CD14-positive monocyte (primary cell): ENCODE data around the gene OLFM2. TPM values are rescaled to one million over a fixed set of nuclear protein-coding genes. Genes with fewer than 3 reads are reported as not detected.
A peak's percentile ranks its signal among the peaks of the same experiment; 100 is the strongest.

Source experiments
- DNase-seq, 3 donors: peaks; one replicate each; pipeline ENCODE4 v3.0.0-alpha.2; 2011 to 2022
- H2AFZ ChIP-seq: 2 replicates; pipeline ENCODE4 v1.6.0; 2012; ENCODE audit warnings: mild to moderate bottlenecking, low read depth, low read length, inconsistent platforms; ENCODE audit not compliant: insufficient read depth, poor library complexity, severe bottlenecking
- H3K27ac ChIP-seq, 2 donors: 1 replicate in 1 of 2; 2 replicates in 1 of 2; pipeline ENCODE4 v1.5.1; 2012 to 2013; ENCODE audit warnings: low read length in 2 of 2, control low read depth in 1 of 2, inconsistent platforms in 1 of 2, low read depth in 1 of 2, mild to moderate bottlenecking in 1 of 2
- H3K27me3 ChIP-seq, 2 donors: one replicate each; pipeline versions ENCODE4 v1.6.0 to v1.6.1; 2011 to 2013; ENCODE audit warnings: low read length in 2 of 2; ENCODE audit not compliant: control insufficient read depth in 2 of 2, insufficient read depth in 2 of 2
- H3K36me3 ChIP-seq, 2 donors: replicated peaks in 1 of 2; 1 replicate in 1 of 2; 2 replicates in 1 of 2; pipeline versions ENCODE4 v1.5.1 to v1.6.1; 2012 to 2013; ENCODE audit warnings: low read length in 2 of 2, control low read depth in 1 of 2, inconsistent platforms in 1 of 2, mild to moderate bottlenecking in 1 of 2; ENCODE audit not compliant: insufficient read depth in 2 of 2, control insufficient read depth in 1 of 2
- H3K4me1 ChIP-seq, 2 donors: 1 replicate in 1 of 2; 2 replicates in 1 of 2; pipeline versions ENCODE4 v1.5.1 to v1.6.1; 2012 to 2013; ENCODE audit warnings: low read length in 2 of 2, control low read depth in 1 of 2, inconsistent platforms in 1 of 2, mild to moderate bottlenecking in 1 of 2, moderate library complexity in 1 of 2; ENCODE audit not compliant: insufficient read depth in 2 of 2, control insufficient read depth in 1 of 2
- H3K4me2 ChIP-seq: replicated peaks from 2 replicates; pipeline ENCODE3; 2012; ENCODE audit warnings: low read length, moderate library complexity, mild to moderate bottlenecking; ENCODE audit not compliant: poor library complexity, severe bottlenecking; ENCODE audit errors: extremely low read depth
- H3K4me3 ChIP-seq, 3 experiments: fragments of 200-600 bp in 1 of 3; sonication (generic) in 1 of 3; replicated peaks in 1 of 3; 1 replicate in 2 of 3; 2 replicates in 1 of 3; pipeline ENCODE4 v1.5.1; 2011 to 2013; ENCODE audit warnings: low read length in 3 of 3, mild to moderate bottlenecking in 3 of 3, control low read depth in 2 of 3, low read depth in 2 of 3, inconsistent platforms in 1 of 3, moderate library complexity in 1 of 3
- H3K79me2 ChIP-seq: 2 replicates; pipeline ENCODE4 v1.6.0; 2012; ENCODE audit warnings: mild to moderate bottlenecking, control low read depth, inconsistent platforms, low read length, moderate library complexity; ENCODE audit not compliant: insufficient read depth
- H3K9ac ChIP-seq: 2 replicates; pipeline ENCODE4 v1.6.0; 2017; ENCODE audit warnings: low read length, mild to moderate bottlenecking; ENCODE audit not compliant: insufficient read depth, poor library complexity, severe bottlenecking
- H3K9me3 ChIP-seq, 2 donors: replicated peaks in 1 of 2; 1 replicate in 1 of 2; 2 replicates in 1 of 2; pipeline versions ENCODE4 v1.5.1 to v1.6.1; 2012 to 2013; ENCODE audit warnings: low read length in 2 of 2, control low read depth in 1 of 2; ENCODE audit not compliant: control insufficient read depth in 1 of 2, insufficient read depth in 1 of 2
- H4K20me1 ChIP-seq: 2 replicates; pipeline ENCODE4 v1.6.0; 2012; ENCODE audit warnings: mild to moderate bottlenecking, low read length, control low read depth, moderate library complexity; ENCODE audit not compliant: insufficient read depth
- H3K27ac Mint-ChIP-seq, 7 donors: one replicate each; pipeline ENCODE4 v1.8.0; 2020; ENCODE audit warnings: mild to moderate bottlenecking in 7 of 7, mixed read lengths in 7 of 7, moderate library complexity in 6 of 7, inconsistent platforms in 2 of 7
- H3K27me3 Mint-ChIP-seq, 3 donors: one replicate each; pipeline ENCODE4 v1.8.0; 2021 to 2022; ENCODE audit warnings: low read depth in 3 of 3, mild to moderate bottlenecking in 3 of 3, mixed read lengths in 3 of 3, moderate library complexity in 3 of 3, inconsistent platforms in 1 of 3
- H3K36me3 Mint-ChIP-seq, 2 donors: one replicate each; pipeline ENCODE4 v1.8.0; 2020; ENCODE audit warnings: mixed read lengths in 2 of 2, inconsistent platforms in 1 of 2, mild to moderate bottlenecking in 1 of 2
- H3K4me1 Mint-ChIP-seq: one replicate; pipeline ENCODE4 v1.8.0; 2020; ENCODE audit warnings: mild to moderate bottlenecking, mixed read lengths
- H3K4me3 Mint-ChIP-seq, 2 donors: one replicate each; pipeline ENCODE4 v1.8.0; 2020; ENCODE audit warnings: mild to moderate bottlenecking in 2 of 2, mixed read lengths in 2 of 2, moderate library complexity in 1 of 2
- H3K9me3 Mint-ChIP-seq, 7 donors: one replicate each; pipeline ENCODE4 v1.8.0; 2020 to 2022; ENCODE audit warnings: mixed read lengths in 7 of 7, mild to moderate bottlenecking in 6 of 7, moderate library complexity in 6 of 7, inconsistent platforms in 2 of 7
- WGBS: methylation state at CpG from one replicate; pipeline ENCODE4 v1.1.5; 2013; ENCODE audit warnings: missing lambda C conversion rate; ENCODE audit not compliant: insufficient coverage; 5-methylcytosine and 5-hydroxymethylcytosine counted together
- intact Hi-C, 2 donors: fragments of 100-400 bp; cut with micrococcal nuclease; formaldehyde crosslinking; loops; one replicate each; pipeline versions ENCODE4 v1.15.0 to v1.15.1; 2023
- polyA plus RNA-seq, 3 donors: library from polyadenylated mRNA; depleted of rRNA in 1 of 3; unstranded in 2 of 3; stranded (reverse) in 1 of 3; fragments of 300-500 nt in 2 of 3; fragments of >200 nt in 1 of 3; fragmentation: Illumina TruSeq in 2 of 3; gene quantifications; 1 replicate in 2 of 3; 2 replicates in 1 of 3; pipeline ENCODE4 v1.2.3, GENCODE V29; 2012 to 2021
- small RNA-seq: library from RNA; depleted of rRNA; stranded (forward); fragments of <200 nt; gene quantifications from one replicate; pipeline ENCODE3, GENCODE V24; 2012; ENCODE audit warnings: low read depth; ENCODE audit not compliant: insufficient read length
- TF ChIP-seq, protein P1 (sequence below): fragments of 200-600 bp; IDR thresholded peaks from one replicate; pipeline ENCODE4 v1.8.0; 2022; ENCODE audit warnings: antibody characterized with exemption, mild to moderate bottlenecking

The OLFM2 gene
- polyA plus RNA-seq, 3 donors = not detected

DNA sequence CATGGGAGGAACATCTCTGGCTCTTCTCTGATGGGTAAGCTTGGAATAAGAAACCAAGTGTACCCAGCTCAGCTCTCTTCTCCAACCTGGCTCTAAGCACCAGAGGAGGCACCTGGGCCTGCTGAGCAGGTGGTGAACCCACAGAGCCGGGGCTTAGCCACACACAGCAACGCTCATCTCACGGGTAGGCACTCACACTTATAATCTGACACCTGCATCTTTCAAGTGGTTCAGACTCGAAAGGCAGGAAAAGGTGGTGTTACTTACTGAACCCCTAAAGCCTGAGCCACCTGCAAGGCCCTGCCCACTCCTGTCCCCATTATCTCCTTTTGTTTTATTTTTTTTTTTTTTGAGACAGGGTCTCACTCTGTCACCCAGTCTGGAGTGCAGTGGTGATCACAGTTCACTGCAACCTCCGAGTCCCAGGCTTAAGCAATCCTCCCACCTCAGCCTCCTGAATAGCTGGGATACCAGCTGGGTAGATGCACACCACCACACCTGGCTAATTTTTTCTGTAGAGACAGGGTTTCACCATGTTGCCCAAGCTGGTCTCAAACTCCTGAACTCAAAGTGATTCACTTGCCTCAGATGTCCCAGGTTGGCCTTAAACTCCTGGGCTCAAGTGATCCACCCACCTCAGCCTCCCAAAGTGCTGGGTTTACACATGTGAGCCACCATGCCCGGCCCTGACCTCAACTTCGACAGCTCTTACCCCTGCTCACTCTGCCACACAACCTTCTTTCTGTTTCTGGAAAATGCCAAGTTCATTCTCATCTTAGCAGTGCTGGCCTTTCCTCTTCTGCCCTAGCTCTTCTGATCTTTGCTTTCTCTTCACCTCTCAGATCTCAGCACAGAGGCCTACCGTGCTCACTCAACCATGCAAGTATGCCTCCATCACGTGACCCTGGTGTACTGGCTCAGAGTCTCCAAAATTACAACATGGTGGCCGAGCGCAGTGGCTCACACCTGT is 127.2 kb downstream of the OLFM2 start:
- intact Hi-C loops = no loop called here
- H3K27ac ChIP-seq = no peak overlapping the region
- no peaks in the 10 kb centered on the region for H3K9me3 Mint-ChIP-seq
- H3K36me3 ChIP-seq = peaks cover 41 to 71% of the 10 kb centered on the region in 2 donors
- peak overlapping the region in 2 of 7 donors; percentile 9 to 73 for H3K27ac Mint-ChIP-seq
- H3K4me2 ChIP-seq = no peak overlapping the region
- H4K20me1 ChIP-seq = no peaks in the 10 kb centered on the region
- H3K79me2 ChIP-seq = peaks cover 10% of the 10 kb centered on the region
- DNase-seq = no peak
- H3K4me1 ChIP-seq = no peaks in the 10 kb centered on the region
- peaks cover 45 to 71% of the 10 kb centered on the region in 2 donors for H3K36me3 Mint-ChIP-seq
- peaks cover 0 to 2% (median 0%) of the 10 kb centered on the region in 3 donors for H3K27me3 Mint-ChIP-seq
- no peak overlapping the region for H3K4me3 Mint-ChIP-seq
- H3K9ac ChIP-seq = no peak overlapping the region
- TF ChIP-seq, protein P1, sequence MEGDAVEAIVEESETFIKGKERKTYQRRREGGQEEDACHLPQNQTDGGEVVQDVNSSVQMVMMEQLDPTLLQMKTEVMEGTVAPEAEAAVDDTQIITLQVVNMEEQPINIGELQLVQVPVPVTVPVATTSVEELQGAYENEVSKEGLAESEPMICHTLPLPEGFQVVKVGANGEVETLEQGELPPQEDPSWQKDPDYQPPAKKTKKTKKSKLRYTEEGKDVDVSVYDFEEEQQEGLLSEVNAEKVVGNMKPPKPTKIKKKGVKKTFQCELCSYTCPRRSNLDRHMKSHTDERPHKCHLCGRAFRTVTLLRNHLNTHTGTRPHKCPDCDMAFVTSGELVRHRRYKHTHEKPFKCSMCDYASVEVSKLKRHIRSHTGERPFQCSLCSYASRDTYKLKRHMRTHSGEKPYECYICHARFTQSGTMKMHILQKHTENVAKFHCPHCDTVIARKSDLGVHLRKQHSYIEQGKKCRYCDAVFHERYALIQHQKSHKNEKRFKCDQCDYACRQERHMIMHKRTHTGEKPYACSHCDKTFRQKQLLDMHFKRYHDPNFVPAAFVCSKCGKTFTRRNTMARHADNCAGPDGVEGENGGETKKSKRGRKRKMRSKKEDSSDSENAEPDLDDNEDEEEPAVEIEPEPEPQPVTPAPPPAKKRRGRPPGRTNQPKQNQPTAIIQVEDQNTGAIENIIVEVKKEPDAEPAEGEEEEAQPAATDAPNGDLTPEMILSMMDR = no peak
- H3K9me3 ChIP-seq = no peaks in the 10 kb centered on the region
- H3K27me3 ChIP-seq = no peaks in the 10 kb centered on the region
- H3K4me1 Mint-ChIP-seq = no peaks in the 10 kb centered on the region
- 92% methylated on average over 9 of the region's 11 CpGs for WGBS
- H2AFZ ChIP-seq = no peak overlapping the region
- no peak overlapping the region for H3K4me3 ChIP-seq

DNA sequence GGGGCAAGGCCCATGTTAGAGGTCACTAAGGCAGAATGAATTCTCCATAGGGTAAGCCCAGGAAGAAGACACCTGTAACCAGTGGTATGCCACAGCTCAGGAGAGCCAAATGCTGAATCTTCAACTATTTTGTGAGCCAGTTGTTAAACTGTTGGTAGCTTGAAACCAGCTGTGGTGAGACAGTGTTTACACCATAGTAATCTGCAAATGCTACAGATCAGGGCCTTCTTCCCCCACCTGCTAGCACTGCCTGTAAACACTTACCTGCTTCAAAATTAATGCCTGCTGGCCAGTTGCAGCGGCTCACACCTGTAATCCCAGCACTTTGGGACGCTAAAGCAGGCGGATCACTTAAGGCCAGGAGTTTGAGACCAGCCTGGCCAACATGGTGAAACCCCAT is 129.5 kb downstream of the OLFM2 start:
- no peak overlapping the region for H3K4me2 ChIP-seq
- intact Hi-C loops = no loop called here
- no peak overlapping the region for H3K9ac ChIP-seq
- no peak for DNase-seq
- no peak overlapping the region for H3K27ac Mint-ChIP-seq
- H2AFZ ChIP-seq = no peak overlapping the region
- peaks cover 0 to 2% (median 0%) of the 10 kb centered on the region in 7 donors for H3K9me3 Mint-ChIP-seq
- H3K4me3 ChIP-seq = no peak overlapping the region
- TF ChIP-seq, protein P1 = no peak
- no peaks in the 10 kb centered on the region for H3K4me1 ChIP-seq
- peaks cover 5% of the 10 kb centered on the region for H3K79me2 ChIP-seq
- no peaks in the 10 kb centered on the region for H3K4me1 Mint-ChIP-seq
- H3K36me3 ChIP-seq = peaks cover 40 to 62% of the 10 kb centered on the region in 2 donors
- H3K27me3 ChIP-seq = no peaks in the 10 kb centered on the region
- no peaks in the 10 kb centered on the region for H3K9me3 ChIP-seq
- no CpG with 5 or more reads among the region's 3 CpGs for WGBS
- H3K4me3 Mint-ChIP-seq = no peak overlapping the region
- H3K27me3 Mint-ChIP-seq = peaks cover 0 to 2% (median 0%) of the 10 kb centered on the region in 3 donors
- H3K27ac ChIP-seq = no peak overlapping the region
- H4K20me1 ChIP-seq = no peaks in the 10 kb centered on the region
- peaks cover 35 to 63% of the 10 kb centered on the region in 2 donors for H3K36me3 Mint-ChIP-seq

Small RNAs within 50 kb of the gene (small RNA-seq; reads per million reads assigned to genes)
- gene RF00156 = not detected

Other genes with a start within 250 kb of the OLFM2 start
- 1 to 10 TPM; 2.5 to 6.9 (median 6.5) TPM for gene ZNF846, start 167.8 kb downstream of the OLFM2 start, polyA plus RNA-seq
- gene FBXL12, start 117.4 kb downstream of the OLFM2 start, polyA plus RNA-seq = 10 to 100 TPM in 1 of 3 donors, 1 to 10 TPM in 2; 6.6 to 49.8 (median 8.1) TPM
- 100 to 1,000 TPM; 713 to 783 (median 728) TPM for gene UBL5, start 108.6 kb downstream of the OLFM2 start, polyA plus RNA-seq
- gene PIN1, start 101.2 kb downstream of the OLFM2 start, polyA plus RNA-seq = 10 to 100 TPM; 67.4 to 79.8 (median 68.3) TPM
- gene COL5A3, start 74.0 kb upstream of the OLFM2 start, polyA plus RNA-seq = not detected
- gene RDH8, start 77.0 kb upstream of the OLFM2 start, polyA plus RNA-seq = not detected
- gene SHFL, start 149.8 kb upstream of the OLFM2 start, polyA plus RNA-seq = 100 to 1,000 TPM in 1 of 3 donors, 10 to 100 TPM in 2; 12.6 to 106 (median 17.6) TPM
- gene ANGPTL6, start 166.2 kb upstream of the OLFM2 start, polyA plus RNA-seq = 1 to 10 TPM in 1 of 3 donors, not detected in 2; 2.1 TPM
- gene PPAN, start 169.8 kb upstream of the OLFM2 start, polyA plus RNA-seq = 10 to 100 TPM in 1 of 3 donors, 1 to 10 TPM in 2; 7.2 to 26.2 (median 7.6) TPM
- 1 to 10 TPM in 1 of 3 donors, under 1 TPM in 2; 0.50 to 10.0 (median 0.69) TPM for gene P2RY11, start 175.2 kb upstream of the OLFM2 start, polyA plus RNA-seq
- gene EIF3G, start 183.4 kb upstream of the OLFM2 start, polyA plus RNA-seq = 100 to 1,000 TPM; 148 to 368 (median 166) TPM